NT2/D1 (cell line): ENCODE measurements around the gene ACBD5.

Experiments used
- DNase-seq: peaks from one replicate; pipeline ENCODE4 v3.0.0-alpha.2; 2011; ENCODE audit warnings: low read depth, low spot score
- H3K27me3 ChIP-seq: 2 replicates; pipeline ENCODE4 v1.6.0; 2011; ENCODE audit warnings: mild to moderate bottlenecking; ENCODE audit not compliant: insufficient read length, insufficient read depth
- H3K36me3 ChIP-seq: 2 replicates; pipeline ENCODE4 v1.6.1; 2011; ENCODE audit warnings: mild to moderate bottlenecking, low read length, mixed read lengths; ENCODE audit not compliant: insufficient read depth, insufficient read length
- H3K4me1 ChIP-seq: 2 replicates; pipeline ENCODE4 v1.5.1; 2011; ENCODE audit not compliant: insufficient read depth, insufficient read length
- H3K4me3 ChIP-seq: 2 replicates; pipeline ENCODE4 v1.5.1; 2011; ENCODE audit warnings: low read depth; ENCODE audit not compliant: insufficient read length
- H3K9ac ChIP-seq: 2 replicates; pipeline ENCODE4 v1.6.0; 2011; ENCODE audit warnings: low read depth; ENCODE audit not compliant: insufficient read length
- H3K9me3 ChIP-seq: 2 replicates; pipeline ENCODE4 v1.5.1; 2011; ENCODE audit warnings: mild to moderate bottlenecking, low read length; ENCODE audit not compliant: insufficient read depth
- SUZ12 ChIP-seq: IDR thresholded peaks from 2 replicates; pipeline ENCODE4 v1.6.1; 2011; ENCODE audit not compliant: insufficient read length, insufficient read depth; ENCODE audit errors: extremely low read depth
- YY1 ChIP-seq: IDR thresholded peaks from 2 replicates; pipeline ENCODE4 v1.6.1; 2011; ENCODE audit not compliant: insufficient read length, insufficient read depth
- ZNF274 ChIP-seq: IDR thresholded peaks from 2 replicates; pipeline ENCODE4 v1.6.1; 2011; ENCODE audit warnings: mild to moderate bottlenecking, low read depth, low read length

The ACBD5 gene

DNA sequence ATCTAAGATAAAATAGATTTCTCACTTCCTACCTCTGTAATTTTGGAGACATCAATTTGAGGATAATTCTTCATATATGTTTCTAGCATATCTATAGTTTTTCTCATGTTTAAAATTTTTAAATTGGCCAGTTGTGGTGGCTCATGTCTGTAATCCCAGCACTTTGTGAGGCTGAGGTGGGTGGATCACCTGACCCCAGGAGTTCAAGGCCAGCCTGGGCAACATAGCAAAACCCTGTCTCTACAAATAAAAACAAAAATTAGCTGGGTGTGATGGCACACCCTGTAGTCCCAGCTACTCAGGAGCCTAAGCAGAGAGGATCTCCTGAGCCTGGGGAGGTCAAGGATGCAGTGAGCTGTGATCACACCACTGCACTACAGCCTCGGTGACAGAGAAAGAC lies 4.9 kb downstream of the ACBD5 start:
- Histone ChIP-seq H3K4me3 (no peak overlapping the region), H3K9me3 (no peaks in the 10 kb centered on the region), H3K27me3 (no peaks in the 10 kb centered on the region), H3K4me1 (no peaks in the 10 kb centered on the region), H3K36me3 (peaks cover 8% of the 10 kb centered on the region), H3K9ac (no peak overlapping the region)
- no peak for TF ChIP-seq ZNF274
- TF ChIP-seq YY1, result no peak
- no peak for TF ChIP-seq SUZ12
- no peak for DNase-seq

DNA sequence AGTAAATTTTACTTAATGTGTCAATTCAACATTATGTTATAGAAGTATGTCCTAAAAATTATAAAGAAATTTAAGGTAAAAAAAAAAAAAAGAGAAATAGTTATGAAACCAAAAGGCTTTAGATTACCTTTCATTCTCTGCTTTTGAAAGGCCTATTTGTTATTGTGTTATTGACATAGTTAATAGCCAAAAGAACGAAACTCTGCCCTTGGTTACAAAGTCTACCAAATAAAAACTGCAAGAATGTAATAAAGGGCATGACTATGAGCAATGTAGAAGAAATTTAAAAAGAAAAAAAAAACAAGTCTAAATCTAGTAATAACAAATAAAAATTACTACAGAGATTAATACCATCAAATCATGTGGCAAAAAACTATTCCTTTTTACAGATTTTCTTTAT lies 10.6 kb downstream of the ACBD5 start:
- no peaks in the 10 kb centered on the region for H3K27me3 ChIP-seq
- DNase-seq, result no peak
- H3K9ac ChIP-seq, result no peak overlapping the region
- TF ChIP-seq YY1, result no peak
- no peak for TF ChIP-seq SUZ12
- no peak for TF ChIP-seq ZNF274
- no peaks in the 10 kb centered on the region for H3K4me1 ChIP-seq
- H3K4me3 ChIP-seq, result no peak overlapping the region
- H3K9me3 ChIP-seq, result no peaks in the 10 kb centered on the region
- peaks cover 6% of the 10 kb centered on the region for H3K36me3 ChIP-seq

DNA sequence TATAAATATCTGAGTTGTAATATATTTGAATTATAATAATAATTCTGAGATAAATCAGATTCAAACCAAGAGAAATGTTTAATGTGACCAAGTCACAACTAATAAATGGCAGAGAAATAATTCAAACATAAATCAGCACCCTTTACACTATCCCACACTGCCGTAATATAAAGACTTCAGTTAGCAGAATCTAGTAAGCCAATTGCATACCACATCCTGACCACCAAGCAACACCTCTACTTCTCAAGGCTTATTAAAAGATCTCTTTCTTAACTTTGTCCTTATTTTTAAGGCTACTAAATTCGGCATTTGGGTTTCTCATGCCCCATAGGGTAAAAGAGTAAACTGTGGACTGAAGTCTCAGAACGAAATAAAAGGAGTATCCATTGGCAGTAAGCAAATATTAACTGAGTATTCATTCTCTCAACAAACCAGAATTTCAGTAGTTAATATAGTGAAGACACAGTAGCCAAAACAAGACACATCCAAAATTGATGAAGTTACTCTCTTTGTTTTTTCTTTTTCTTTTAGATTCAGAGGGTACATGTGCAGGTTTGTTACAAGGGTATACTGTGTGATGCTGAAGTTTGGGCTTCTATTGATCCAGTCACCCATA lies 14.8 kb downstream of the ACBD5 start:
- H3K9ac ChIP-seq, result no peak overlapping the region
- H3K36me3 ChIP-seq, result peaks cover 9% of the 10 kb centered on the region
- no peak for DNase-seq
- no peaks in the 10 kb centered on the region for H3K9me3 ChIP-seq
- TF ChIP-seq YY1 (no peak), SUZ12 (no peak), ZNF274 (no peak)
- H3K4me3 ChIP-seq, result no peak overlapping the region
- no peaks in the 10 kb centered on the region for H3K27me3 ChIP-seq
- no peaks in the 10 kb centered on the region for H3K4me1 ChIP-seq

DNA sequence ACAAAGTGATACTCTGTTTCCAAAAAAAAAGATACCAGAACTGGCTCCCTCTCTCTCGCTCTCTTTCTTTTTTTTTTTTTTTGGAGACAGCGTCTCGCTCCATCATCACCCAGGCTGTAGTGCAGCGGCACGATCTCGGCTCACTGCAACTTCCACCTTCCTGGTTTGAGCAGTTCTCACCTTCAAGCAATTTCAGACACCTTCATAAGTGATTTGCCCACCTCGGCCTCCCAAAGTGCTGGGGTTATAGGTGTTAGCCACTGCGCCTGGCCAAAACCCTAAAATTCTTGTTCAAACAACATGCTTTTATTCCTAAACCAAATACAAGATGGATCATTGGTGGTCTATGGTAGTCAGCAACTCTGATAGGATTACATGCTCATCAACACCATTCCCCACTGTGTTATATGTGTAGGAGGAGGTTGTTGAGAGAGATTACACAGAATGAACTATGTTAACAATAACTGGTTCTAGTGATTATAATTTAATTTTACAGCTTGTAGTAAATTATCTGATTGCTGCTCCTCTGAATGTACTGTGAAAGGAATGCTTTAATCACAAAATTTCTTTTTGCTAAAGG lies 15.5 kb downstream of the ACBD5 start:
- TF ChIP-seq ZNF274 (no peak), SUZ12 (no peak), YY1 (no peak)
- DNase-seq, result no peak
- H3K27me3 ChIP-seq, result no peaks in the 10 kb centered on the region
- no peaks in the 10 kb centered on the region for H3K9me3 ChIP-seq
- H3K4me3 ChIP-seq, result no peak overlapping the region
- no peaks in the 10 kb centered on the region for H3K4me1 ChIP-seq
- H3K36me3 ChIP-seq, result peaks cover 12% of the 10 kb centered on the region
- no peak overlapping the region for H3K9ac ChIP-seq

DNA sequence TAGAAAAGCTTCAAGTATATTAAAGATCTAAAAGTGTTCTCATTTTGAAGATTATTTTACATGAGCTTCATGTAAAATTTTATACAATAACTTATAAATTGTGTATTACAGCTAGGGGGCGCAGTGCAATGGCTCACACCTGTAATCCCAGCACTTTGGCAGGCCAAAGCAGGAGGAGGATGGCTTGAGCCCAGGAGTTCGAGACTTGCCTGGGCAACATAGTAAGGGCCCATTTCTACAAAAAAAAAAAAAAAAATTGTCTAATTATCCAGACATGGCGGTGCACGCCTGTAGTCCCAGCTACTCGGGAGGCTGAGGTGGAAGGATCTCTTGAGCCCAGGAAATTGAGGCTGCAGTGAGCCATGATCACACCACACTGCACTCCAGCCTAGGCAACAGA lies 16.6 kb downstream of the ACBD5 start:
- TF ChIP-seq ZNF274 (no peak), YY1 (no peak), SUZ12 (no peak)
- Histone ChIP-seq H3K27me3 (no peaks in the 10 kb centered on the region), H3K4me3 (no peak overlapping the region), H3K9ac (no peak overlapping the region), H3K36me3 (peaks cover 12% of the 10 kb centered on the region), H3K4me1 (no peaks in the 10 kb centered on the region), H3K9me3 (no peaks in the 10 kb centered on the region)
- DNase-seq, result no peak

DNA sequence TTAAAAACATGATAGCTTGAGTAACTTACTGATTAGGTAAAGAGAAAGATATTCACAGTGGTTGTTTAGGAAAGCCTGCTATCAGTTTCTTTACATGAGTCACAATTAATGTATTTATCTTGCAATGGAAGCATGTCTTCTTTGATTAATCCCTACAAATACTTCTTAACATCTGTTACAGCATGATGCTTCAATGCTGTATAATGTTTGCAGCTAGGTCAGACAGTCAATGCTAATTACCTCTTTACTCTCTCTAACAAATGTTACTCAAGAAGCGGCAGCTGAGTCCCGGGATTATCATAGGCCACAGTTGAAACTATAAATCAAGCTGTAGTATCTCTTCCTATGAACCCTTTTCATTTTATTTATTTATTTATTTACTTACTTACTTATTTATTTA lies 33.2 kb downstream of the ACBD5 start:
- TF ChIP-seq ZNF274 (no peak), YY1 (no peak), SUZ12 (no peak)
- no peak for DNase-seq
- Histone ChIP-seq H3K4me1 (no peaks in the 10 kb centered on the region), H3K9me3 (no peaks in the 10 kb centered on the region), H3K36me3 (peaks cover 33% of the 10 kb centered on the region), H3K4me3 (no peak overlapping the region), H3K9ac (no peak overlapping the region), H3K27me3 (no peaks in the 10 kb centered on the region)

DNA sequence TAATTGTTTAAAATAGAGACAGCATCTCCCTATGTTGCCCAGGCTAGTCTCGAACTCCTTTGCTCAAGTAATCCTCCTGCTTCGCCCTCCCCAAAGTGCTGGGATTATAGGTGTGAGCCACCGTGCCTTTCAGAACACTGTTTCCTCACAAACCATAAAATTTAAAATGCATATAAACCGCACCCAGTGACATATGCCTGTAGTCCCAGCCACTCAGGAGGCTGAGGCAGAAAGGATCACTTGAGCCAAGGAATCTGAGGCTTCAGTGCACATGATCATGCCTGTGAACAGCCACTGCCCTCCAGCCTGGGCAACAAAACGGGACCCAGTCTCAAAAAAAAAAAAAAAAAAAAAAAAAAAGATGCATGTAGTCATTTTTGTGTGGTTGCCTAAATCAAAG lies 36.8 kb downstream of the ACBD5 start:
- H3K4me3 ChIP-seq, result no peak overlapping the region
- H3K9ac ChIP-seq, result no peak overlapping the region

More for the DNA sequence above, 36.8 kb downstream of the ACBD5 start:
- H3K9me3 ChIP-seq, result no peaks in the 10 kb centered on the region
- H3K36me3 ChIP-seq, result peaks cover 30% of the 10 kb centered on the region
- no peak for TF ChIP-seq ZNF274
- TF ChIP-seq SUZ12, result no peak
- no peak for TF ChIP-seq YY1
- no peaks in the 10 kb centered on the region for H3K4me1 ChIP-seq
- no peak for DNase-seq
- no peaks in the 10 kb centered on the region for H3K27me3 ChIP-seq
